Panc1 (cell line): Measurements from ENCODE around the gene ADAMTS15.

ENCODE experiments used
- CTCF ChIP-seq: fragments of 450-650 bp; IDR thresholded peaks from 2 replicates; pipeline ENCODE4 v1.5.1; 2017; ENCODE audit warnings: mild to moderate bottlenecking
- POLR2AphosphoS5 ChIP-seq: IDR thresholded peaks from 2 replicates; pipeline ENCODE4 v1.6.1; 2012; ENCODE audit warnings: mild to moderate bottlenecking, low read depth, low read length, moderate library complexity
- SIN3A ChIP-seq: IDR thresholded peaks from 2 replicates; pipeline ENCODE4 v1.6.1; 2012; ENCODE audit warnings: low read depth, mild to moderate bottlenecking, low read length, moderate library complexity, borderline replicate concordance; ENCODE audit not compliant: insufficient read depth
- TCF7L2 ChIP-seq: IDR thresholded peaks from 2 replicates; pipeline ENCODE4 v1.6.1; 2011; ENCODE audit warnings: mild to moderate bottlenecking, low read depth, low read length, inconsistent platforms

GRCh38 chr11:130426223-130426836 is 22.1 kb upstream of the ADAMTS15 start:
- TF ChIP-seq POLR2AphosphoS5 (no peak), CTCF (no peak), TCF7L2 (no peak), SIN3A (no peak)
